SK-MEL-5 (cell line): ENCODE data around the gene SUSD4. TPM values are rescaled to one million over a fixed set of nuclear protein-coding genes. Genes with fewer than 3 reads are reported as not detected.
A peak's percentile ranks its signal among the peaks of the same experiment; 100 is the strongest.

Experiments
- DNase-seq: peaks from one replicate; pipeline ENCODE4 v3.0.0-alpha.2; 2016; ENCODE audit warnings: low read depth, low spot score
- in situ Hi-C: cut with HindIII; loops from 2 replicates; pipeline ENCODE4 v1.10.0; 2016; ENCODE audit warnings: low sequenced_read_pairs, high pct_unique_total_duplicates, low pct_unique_long_range_greater_than_20kb
- total RNA-seq: library from RNA; depleted of rRNA; stranded (reverse); fragments of >200 nt; shearing (Covaris generic); gene quantifications from 2 replicates; pipeline ENCODE4 v1.2.3, GENCODE V29; 2014

The SUSD4 gene
- total RNA-seq, 1 experiment from 2014 or later = not detected

GRCh38 chr1:223248770-223249140 lies 115.2 kb downstream of the SUSD4 start:
- DNase-seq = no peak
- in situ Hi-C loops = no loop called here

GRCh38 chr1:223248001-223248769 lies 115.8 kb downstream of the SUSD4 start:
- no peak for DNase-seq
- in situ Hi-C loops = no loop called here

- in situ Hi-C loops = no loop called here
Measured at GRCh38 chr1:223246476-223247112, 117.4 kb downstream of the SUSD4 start.

GRCh38 chr1:223245983-223246382 lies 118.0 kb downstream of the SUSD4 start:
- DNase-seq = no peak
- in situ Hi-C loops = no loop called here

More at GRCh38 chr1:223246476-223247112, 117.4 kb downstream of the SUSD4 start:
- DNase-seq = no peak

DNA sequence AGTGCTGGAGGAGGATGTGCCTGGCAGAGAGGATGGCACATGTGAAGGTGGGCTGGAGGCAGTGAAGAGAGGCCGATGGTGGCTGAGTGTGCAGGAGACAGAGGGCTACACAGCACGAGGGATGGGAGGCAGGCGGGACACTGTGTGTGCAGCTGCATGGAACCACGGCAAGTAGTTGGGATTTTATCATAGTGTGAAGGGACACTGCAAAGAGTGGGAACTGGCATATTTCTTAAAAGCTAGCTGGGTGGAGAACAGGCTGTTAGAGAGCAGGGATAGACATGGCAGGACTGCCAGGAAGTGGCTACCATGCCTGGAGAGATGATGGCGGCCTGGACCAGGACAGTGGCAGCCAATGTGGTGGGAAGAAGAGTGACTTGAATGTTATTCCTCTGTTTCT lies 118.6 kb downstream of the SUSD4 start:
- DNase-seq = no peak

DNA sequence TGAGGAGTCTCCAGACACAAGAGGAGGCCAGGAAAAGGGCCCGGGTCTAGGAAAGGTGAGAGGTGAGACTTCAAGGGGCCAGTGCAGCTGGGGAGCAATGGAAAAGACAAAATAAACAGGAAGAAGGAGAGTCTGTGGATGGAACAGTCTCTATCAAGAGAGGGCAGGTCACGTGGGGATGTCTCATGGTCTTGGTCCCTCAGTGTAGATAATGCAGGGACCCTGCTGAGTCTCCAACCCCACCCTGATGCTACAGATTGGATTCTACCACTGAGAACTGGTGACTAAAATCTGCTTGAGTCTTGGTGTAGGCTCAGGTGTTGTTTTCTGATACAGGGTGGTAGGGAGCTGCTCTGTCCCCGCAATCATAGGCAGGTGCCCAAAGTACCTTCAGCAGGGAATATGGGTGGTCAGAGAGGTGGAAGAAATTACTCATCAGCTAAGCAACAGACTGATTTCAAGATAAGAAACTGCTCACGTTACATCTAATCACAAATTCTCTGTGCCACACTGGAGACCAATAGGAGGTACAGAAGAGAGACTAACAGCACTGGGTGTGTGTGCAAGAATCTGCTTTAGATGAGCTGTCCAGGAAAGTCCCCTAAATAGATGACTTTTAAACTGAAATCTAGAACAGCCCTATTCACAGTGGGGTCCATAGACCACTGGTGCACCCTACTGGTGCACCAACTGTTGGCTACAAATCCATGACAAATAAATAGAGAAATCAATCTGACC lies 119.4 kb downstream of the SUSD4 start:
- in situ Hi-C loops = no loop called here
- peak; percentile 6 for DNase-seq

More for the DNA sequence above, 118.6 kb downstream of the SUSD4 start:
- in situ Hi-C loops = no loop called here

DNA sequence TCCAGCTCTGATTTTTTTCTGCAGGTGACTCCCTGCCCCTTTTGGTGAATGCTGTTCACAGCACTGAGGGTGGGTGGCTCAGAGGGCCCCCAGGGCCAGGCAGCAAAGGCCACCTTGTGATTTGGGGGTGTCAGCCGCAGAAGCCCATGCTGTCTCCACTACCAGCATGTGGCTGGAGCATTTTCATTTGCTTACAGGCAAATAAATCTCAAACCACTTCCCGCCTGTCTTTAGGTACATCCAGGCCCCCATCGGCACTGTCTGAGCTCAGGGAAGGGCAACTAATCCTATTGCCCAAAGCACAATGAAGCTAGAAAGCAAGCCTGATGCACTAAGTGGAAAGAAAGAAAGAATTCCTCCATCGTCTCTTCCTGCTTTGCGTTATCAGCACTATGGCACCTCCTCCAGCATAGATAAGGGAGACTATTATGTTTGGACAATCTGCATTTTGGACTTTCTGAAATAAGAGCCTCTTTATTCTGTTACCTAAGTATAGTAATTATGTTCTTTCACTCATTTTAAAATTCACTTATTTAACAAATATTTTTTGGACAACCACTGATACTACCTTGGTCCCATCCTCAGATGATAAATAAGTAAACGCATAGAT lies 120.4 kb downstream of the SUSD4 start:
- DNase-seq = no peak
- in situ Hi-C loops = no loop called here

- DNase-seq = no peak
- in situ Hi-C loops = no loop called here
Measured at GRCh38 chr1:223242971-223243370, 121.0 kb downstream of the SUSD4 start.

DNA sequence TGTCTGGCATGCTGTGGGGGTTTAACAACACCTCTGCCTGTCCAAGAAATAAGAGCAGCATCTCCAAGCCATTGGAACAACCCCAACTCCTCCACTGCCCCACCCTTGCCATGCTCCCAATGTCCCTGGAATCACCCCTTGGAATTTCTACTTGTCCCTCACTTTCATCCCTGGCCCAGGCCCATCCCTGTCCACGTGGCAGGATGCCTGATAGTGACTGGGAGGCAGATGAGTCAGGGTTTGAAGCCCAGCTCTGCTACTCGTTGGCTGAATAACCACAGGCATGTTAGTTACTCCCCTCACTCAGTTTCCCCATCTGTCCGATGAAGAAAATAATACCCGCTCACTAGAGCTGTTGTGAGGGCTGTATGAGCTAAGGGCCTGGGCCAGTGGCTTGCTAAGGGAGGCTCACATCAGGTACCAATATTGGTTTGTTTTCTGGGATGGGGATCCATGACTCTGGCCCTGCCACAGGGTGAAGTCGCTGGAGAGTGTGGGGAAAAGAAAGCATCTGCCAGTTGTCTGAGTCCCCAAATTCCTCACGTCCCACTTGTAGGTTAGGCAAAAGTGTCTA lies 121.5 kb downstream of the SUSD4 start:
- no peak for DNase-seq
- in situ Hi-C loops = no loop called here

- DNase-seq = no peak
- in situ Hi-C loops = no loop called here
Measured at GRCh38 chr1:223240122-223240521, 123.9 kb downstream of the SUSD4 start.

GRCh38 chr1:223235091-223235490 lies 128.9 kb downstream of the SUSD4 start:
- DNase-seq = no peak
- in situ Hi-C loops = no loop called here

GRCh38 chr1:223234534-223234933 lies 129.4 kb downstream of the SUSD4 start:
- in situ Hi-C loops = no loop called here
- DNase-seq = no peak

DNA sequence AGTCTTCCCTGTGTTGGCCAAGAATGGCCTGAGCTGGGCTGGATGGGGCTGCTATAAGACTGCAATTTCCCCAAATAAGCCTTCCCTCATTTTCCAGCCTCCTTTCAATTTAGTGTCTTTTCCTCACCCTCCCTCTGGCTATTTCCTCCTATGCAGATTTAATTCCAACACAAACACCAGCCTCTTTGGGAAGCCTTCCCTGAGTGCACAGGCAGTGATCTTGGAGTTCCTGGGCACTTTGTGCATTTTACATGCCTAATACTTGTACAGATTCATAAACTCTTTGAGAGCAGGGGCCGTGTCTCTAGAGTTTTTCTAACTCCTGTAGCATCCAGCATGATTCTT lies 129.8 kb downstream of the SUSD4 start:
- DNase-seq = no peak
- in situ Hi-C loops = no loop called here

GRCh38 chr1:223233410-223234169 lies 130.4 kb downstream of the SUSD4 start:
- in situ Hi-C loops = no loop called here
- peak; percentile 42 for DNase-seq

- in situ Hi-C loops = no loop called here
- no peak for DNase-seq
Measured at GRCh38 chr1:223233019-223233409, 131.0 kb downstream of the SUSD4 start.

DNA sequence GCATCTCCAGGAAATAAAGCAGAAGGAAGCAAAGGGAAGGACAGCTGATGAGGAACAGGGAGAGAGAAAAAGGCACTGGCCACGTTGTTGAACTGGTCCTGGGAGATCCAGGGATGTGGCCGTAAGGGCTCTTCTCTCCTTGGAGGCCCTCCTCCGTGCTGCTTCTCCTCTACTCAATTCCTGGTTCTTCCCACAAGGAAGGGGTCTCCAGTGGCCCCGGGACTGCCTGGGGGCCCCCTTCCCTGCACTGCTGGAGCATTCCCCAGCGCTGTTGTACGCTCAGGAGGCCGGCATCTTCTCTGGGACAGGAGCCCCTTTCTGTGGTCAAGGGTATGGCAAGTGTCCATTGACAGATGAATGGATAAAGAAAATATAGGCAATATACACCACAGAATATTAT lies 132.4 kb downstream of the SUSD4 start:
- DNase-seq = no peak
- in situ Hi-C loops = no loop called here

GRCh38 chr1:223231011-223231572 lies 132.9 kb downstream of the SUSD4 start:
- DNase-seq = no peak
- in situ Hi-C loops = no loop called here
